Adrenal gland (tissue), 5 donors: ENCODE results near the gene CDH4.

ENCODE experiments used
- CTCF ChIP-seq, 6 experiments: fragments of 450-650 bp in 4 of 6; fragments of 200-600 bp in 2 of 6; sonication (generic) in 1 of 6; IDR thresholded peaks; 1 replicate in 5 of 6; 2 replicates in 1 of 6; pipeline versions ENCODE4 v1.5.1 to v1.8.0; 2016 to 2021; ENCODE audit warnings: antibody characterized with exemption in 6 of 6, mild to moderate bottlenecking in 2 of 6, moderate library complexity in 1 of 6
- POLR2A ChIP-seq, 2 donors: fragments of 450-650 bp; IDR thresholded peaks; one replicate each; pipeline ENCODE4 v1.6.1; 2017; ENCODE audit warnings: antibody characterized with exemption in 2 of 2, mild to moderate bottlenecking in 2 of 2, moderate library complexity in 1 of 2
- donor health status: DM: no; HTN: no; CAD: no.

- TF ChIP-seq CTCF (IDR thresholded peaks at IDR 0.05) (no peak), POLR2A (IDR thresholded peaks at IDR 0.05) (no peak)
Measured at GRCh38 chr20:61556111-61556510, 304.1 kb downstream of the CDH4 start.
